IMR-90 (cell line): ENCODE results near the gene ANKFN1. TPM values are rescaled to one million over a fixed set of nuclear protein-coding genes. Genes with fewer than 3 reads are reported as not detected.

Source experiments
- ATAC-seq: fragments of 200-7000 bp; cut with Tn5 transposase; 2 replicates; pipeline ENCODE4 v1.9.1; 2020; ENCODE audit warnings: low read depth, mild to moderate bottlenecking, moderate library complexity
- BruUV-seq: library from RNA; stranded (reverse); fragments of 400-500 nt; replicated peaks from 2 replicates; lab custom pipeline; 2021; lab: Mats Ljungman, UMichigan
- CTCF ChIA-PET: fragments of 300-600 bp; formaldehyde crosslinking; extraction: SDS; loops from one replicate; lab custom pipeline; 2021; ENCODE audit warnings: antibody characterized with exemption; lab: Yijun Ruan, JAX
- POLR2A ChIA-PET: fragments of 300-600 bp; sonication (Branson Sonifier 250); formaldehyde crosslinking; loops from one replicate; lab custom pipeline; 2022; ENCODE audit warnings: antibody characterized with exemption; ENCODE audit not compliant: unreplicated experiment; lab: Charles Lee
- DNase-seq: peaks from one replicate; pipeline ENCODE4 v3.0.0; 2013
- H2AFZ ChIP-seq: replicated peaks from 2 replicates; pipeline ENCODE3; 2013; ENCODE audit warnings: low read length, mild to moderate bottlenecking; ENCODE audit not compliant: poor library complexity
- H2AK5ac ChIP-seq: 2 replicates; pipeline ENCODE4 v1.6.1; 2013; ENCODE audit warnings: low read depth, low read length, inconsistent platforms
- H2AK9ac ChIP-seq: replicated peaks from 2 replicates; pipeline ENCODE3; 2013; ENCODE audit warnings: mild to moderate bottlenecking, low read depth, low read length, moderate library complexity; ENCODE audit not compliant: poor library complexity
- H2BK120ac ChIP-seq: 2 replicates; pipeline ENCODE4 v1.6.1; 2013; ENCODE audit warnings: low read depth, low read length, inconsistent platforms
- H2BK15ac ChIP-seq: 3 replicates; pipeline ENCODE4 v1.6.1; 2013; ENCODE audit warnings: low read depth, low read length, inconsistent platforms
- H2BK20ac ChIP-seq: 2 replicates; pipeline ENCODE4 v1.6.1; 2013; ENCODE audit warnings: low read depth, mild to moderate bottlenecking, inconsistent platforms, low read length, moderate library complexity
- H2BK5ac ChIP-seq: 2 replicates; pipeline ENCODE4 v1.6.1; 2013; ENCODE audit warnings: mild to moderate bottlenecking, low read depth, low read length, inconsistent platforms; ENCODE audit not compliant: poor library complexity, severe bottlenecking
- H3K14ac ChIP-seq: replicated peaks from 2 replicates; pipeline ENCODE4 v1.6.1; 2013; ENCODE audit warnings: low read depth, low read length, inconsistent platforms
- H3K18ac ChIP-seq: 2 replicates; pipeline ENCODE4 v1.6.1; 2013; ENCODE audit warnings: low read depth, low read length, control low read depth
- H3K23ac ChIP-seq: 2 replicates; pipeline ENCODE4 v1.6.1; 2013; ENCODE audit warnings: low read depth, low read length, inconsistent platforms
- H3K27ac ChIP-seq: 2 replicates; pipeline ENCODE4 v1.5.1; 2013; ENCODE audit warnings: mild to moderate bottlenecking, control low read depth, low read length; ENCODE audit not compliant: insufficient read depth
- H3K27me3 ChIP-seq: 2 replicates; pipeline ENCODE4 v1.6.1; 2013; ENCODE audit warnings: low read length; ENCODE audit not compliant: control insufficient read depth, insufficient read depth
- H3K36me3 ChIP-seq: 2 replicates; pipeline ENCODE4 v1.6.1; 2013; ENCODE audit warnings: low read length, mixed read lengths; ENCODE audit not compliant: control insufficient read depth, insufficient read depth
- H3K4ac ChIP-seq: 2 replicates; pipeline ENCODE4 v1.6.1; 2013; ENCODE audit warnings: low read depth, low read length, inconsistent platforms
- H3K4me1 ChIP-seq: 2 replicates; pipeline ENCODE4 v1.6.1; 2013; ENCODE audit warnings: low read length, mixed read lengths; ENCODE audit not compliant: control insufficient read depth, insufficient read depth
- H3K4me2 ChIP-seq: 2 replicates; pipeline ENCODE4 v1.6.1; 2013; ENCODE audit warnings: low read depth, mild to moderate bottlenecking, control low read depth, low read length, moderate library complexity
- H3K4me3 ChIP-seq: 2 replicates; pipeline ENCODE4 v1.5.1; 2013; ENCODE audit warnings: low read depth, mild to moderate bottlenecking, control low read depth, low read length, moderate library complexity; ENCODE audit not compliant: insufficient read depth
- H3K56ac ChIP-seq: 2 replicates; pipeline ENCODE4 v1.6.1; 2013; ENCODE audit warnings: low read length, inconsistent platforms; ENCODE audit not compliant: insufficient read depth; ENCODE audit errors: extremely low read depth
- H3K79me1 ChIP-seq, 2 experiments: 2 replicates each; pipeline ENCODE4 v1.6.1; 2013; ENCODE audit warnings: low read length in 2 of 2, inconsistent platforms in 1 of 2, low read depth in 1 of 2
- H3K9ac ChIP-seq: 2 replicates; pipeline ENCODE4 v1.6.1; 2013; ENCODE audit warnings: low read depth, low read length, control low read depth
- H3K9me1 ChIP-seq: 2 replicates; pipeline ENCODE4 v1.6.1; 2013; ENCODE audit warnings: low read length, inconsistent platforms; ENCODE audit not compliant: insufficient read depth
- H3K9me3 ChIP-seq: 2 replicates; pipeline ENCODE4 v1.6.1; 2013; ENCODE audit warnings: low read length; ENCODE audit not compliant: control insufficient read depth, insufficient read depth
- H4K20me1 ChIP-seq: 2 replicates; pipeline ENCODE4 v1.6.1; 2013; ENCODE audit warnings: low read length, inconsistent platforms; ENCODE audit not compliant: insufficient read depth
- H4K5ac ChIP-seq: 2 replicates; pipeline ENCODE4 v1.6.1; 2013; ENCODE audit warnings: mild to moderate bottlenecking, low read depth, low read length, control low read depth
- H4K8ac ChIP-seq, 2 experiments: 2 replicates each; pipeline ENCODE4 v1.6.1; 2013; ENCODE audit warnings: low read depth in 2 of 2, low read length in 2 of 2, control low read depth in 1 of 2, inconsistent platforms in 1 of 2
- H4K91ac ChIP-seq: 2 replicates; pipeline ENCODE4 v1.6.1; 2013; ENCODE audit warnings: low read depth, low read length, inconsistent platforms; ENCODE audit not compliant: insufficient read depth
- CEBPB ChIP-seq: IDR thresholded peaks from 2 replicates; pipeline ENCODE4 v1.6.1; 2012; ENCODE audit warnings: low read depth, low read length, improper control_type of control experiment
- USF2 ChIP-seq: fragments of 150-350 bp; IDR thresholded peaks from 2 replicates; pipeline ENCODE4 v1.6.1; 2017; ENCODE audit warnings: mild to moderate bottlenecking, antibody characterized with exemption, low read length, low read depth
- WGBS, 2 experiments: methylation state at CpG; one replicate each; pipeline versions ENCODE4 v1.1.5 to v1.1.7; 2013; ENCODE audit warnings: missing lambda C conversion rate in 2 of 2; ENCODE audit not compliant: insufficient read length in 1 of 2; ENCODE audit errors: extremely low coverage in 2 of 2; 5-methylcytosine and 5-hydroxymethylcytosine counted together
- dilution Hi-C: fragments of 300-500 bp; cut with HindIII; formaldehyde crosslinking; loops from one replicate; pipeline ENCODE4 v1.14.3; 2018; ENCODE audit warnings: low sequenced_read_pairs; ENCODE audit not compliant: unreplicated experiment
- in situ Hi-C: fragments of 300-500 bp; cut with MboI; formaldehyde crosslinking; loops from 3 replicates; pipeline ENCODE4 v1.14.3; 2019; ENCODE audit warnings: low sequenced_read_pairs, inconsistent platforms, mixed read lengths
- intact Hi-C: fragments of 100-400 bp; cut with micrococcal nuclease; formaldehyde crosslinking; loops from 2 replicates; pipeline ENCODE4 v1.10.0; 2022
- polyA plus RNA-seq, 3 experiments: library from polyadenylated mRNA; depleted of rRNA; stranded (reverse); fragments of >200 nt; gene quantifications; 2 replicates each; pipeline ENCODE4 v1.2.3, GENCODE V29; 2012; ENCODE audit warnings: low replicate concordance in 1 of 3
- total RNA-seq: library from RNA; depleted of rRNA; stranded (reverse); fragments of >200 nt; gene quantifications from 2 replicates; pipeline ENCODE4 v1.2.3, GENCODE V29; 2012

ANKFN1 gene
- total and polyA plus RNA-seq, 2 of the 4 experiments (the other 2 are of a cell fraction), result not detected

- Histone ChIP-seq H3K4ac (no peak overlapping the region), H3K27ac (no peak overlapping the region), H3K4me3 (no peak overlapping the region), H3K18ac (no peak overlapping the region), H3K14ac (no peak overlapping the region), H3K9me1 (no peaks in the 10 kb centered on the region), H3K27me3 (no peaks in the 10 kb centered on the region), H3K79me1 (no peaks in the 10 kb centered on the region), H3K4me2 (no peak overlapping the region), H3K4me1 (no peaks in the 10 kb centered on the region), H4K20me1 (no peaks in the 10 kb centered on the region), H2BK5ac (no peak overlapping the region), H2BK20ac (no peak overlapping the region), H3K9me3 (no peaks in the 10 kb centered on the region), H4K91ac (no peak overlapping the region), H3K56ac (no peak overlapping the region), H2BK120ac (no peak overlapping the region), H4K5ac (no peak overlapping the region), H2AFZ (peak overlapping the region; percentile 3), H2AK5ac (no peak overlapping the region), H3K9ac (no peak overlapping the region), H2AK9ac (no peak overlapping the region), H4K8ac (no peak overlapping the region), H3K36me3 (no peaks in the 10 kb centered on the region), H3K23ac (no peak overlapping the region), H2BK15ac (no peak overlapping the region)
- CTCF ChIA-PET, result interaction anchor here (0.7 kb wide), 1 partner anchor 183 kb away, joined by 4 read pairs; no protein-coding TSS in a partner anchor
- DNase-seq, result peak; percentile 78
- dilution Hi-C loops, result no loop called here
- in situ Hi-C loops, result loop anchor here (5.0 kb wide), 1 partner anchor 183 kb away; no protein-coding TSS in a partner anchor
- 50% methylated on average over 1 of the region's 8 CpGs; no CpG with 5 or more reads in 1 of the 2 experiments for WGBS, 2 experiments
- intact Hi-C loops, result loop anchor here (10.0 kb wide), 1 partner anchor 785 kb away; no protein-coding TSS in a partner anchor
- TF ChIP-seq USF2, result no peak
- 0 out of 2 replicates have a peak, but pooled peaks have one; percentile 26 for TF ChIP-seq CEBPB
- no peak for ATAC-seq
- no TSS peak for BruUV-seq
- POLR2A ChIA-PET, result no interaction called here
These were observed 156.6 kb downstream of the ANKFN1 start for GRCh38 chr17:56309897-56310296.
